A673 (cell line): ENCODE results near the gene ANKLE1. TPM values are rescaled to one million over a fixed set of nuclear protein-coding genes. Genes with fewer than 3 reads are reported as not detected.

Source experiments
- BruUV-seq: library from RNA; stranded (reverse); fragments of 400-500 nt; replicated peaks from 2 replicates; lab custom pipeline; 2021; lab: Mats Ljungman, UMichigan
- CTCF ChIA-PET: fragments of 300-600 bp; sonication (Branson Sonifier 250); formaldehyde crosslinking; loops from one replicate; lab custom pipeline; 2022; ENCODE audit warnings: antibody characterized with exemption; lab: Charles Lee
- POLR2A ChIA-PET: fragments of 300-600 bp; sonication (Branson Sonifier 250); formaldehyde crosslinking; loops from one replicate; lab custom pipeline; 2022; ENCODE audit warnings: antibody characterized with exemption; ENCODE audit not compliant: low non-redundant PET; lab: Charles Lee
- DNase-seq: peaks from one replicate; pipeline ENCODE4 v3.0.0-alpha.2; 2015; ENCODE audit warnings: low spot score
- H3K27ac ChIP-seq: fragments of 200-600 bp; sonication (generic); 2 replicates; pipeline ENCODE4 v1.5.1; 2016; ENCODE audit warnings: mixed run types, low read depth, mild to moderate bottlenecking, mixed read lengths, antibody characterized with exemption, low read length; ENCODE audit not compliant: poor library complexity, severe bottlenecking
- H3K27me3 ChIP-seq: fragments of 200-600 bp; sonication (generic); replicated peaks from 2 replicates; pipeline ENCODE4 v1.6.1; 2017; ENCODE audit warnings: mixed run types, low read depth, mild to moderate bottlenecking, mixed read lengths, antibody characterized with exemption, low read length; ENCODE audit not compliant: insufficient read depth, poor library complexity
- H3K36me3 ChIP-seq: fragments of 200-600 bp; sonication (generic); 2 replicates; pipeline ENCODE4 v1.6.1; 2016; ENCODE audit warnings: mixed run types, mild to moderate bottlenecking, mixed read lengths, antibody characterized with exemption, low read length; ENCODE audit not compliant: insufficient read depth, poor library complexity, severe bottlenecking
- H3K4me1 ChIP-seq: fragments of 200-600 bp; sonication (generic); 2 replicates; pipeline ENCODE4 v1.6.1; 2017; ENCODE audit warnings: mixed run types, mild to moderate bottlenecking, mixed read lengths, antibody characterized with exemption, low read length; ENCODE audit not compliant: insufficient read depth, poor library complexity, severe bottlenecking
- H3K4me3 ChIP-seq: fragments of 200-600 bp; sonication (generic); 2 replicates; pipeline ENCODE4 v1.5.1; 2016; ENCODE audit warnings: low read depth, mixed run types, mild to moderate bottlenecking, mixed read lengths, low read length; ENCODE audit not compliant: poor library complexity, severe bottlenecking
- H3K9me3 ChIP-seq: fragments of 200-600 bp; sonication (generic); 2 replicates; pipeline ENCODE4 v1.6.1; 2016; ENCODE audit warnings: mixed run types, low read depth, mild to moderate bottlenecking, mixed read lengths, antibody characterized with exemption, low read length; ENCODE audit not compliant: poor library complexity, severe bottlenecking
- EZH2 ChIP-seq: fragments of 200-600 bp; sonication (generic); IDR thresholded peaks from 2 replicates; pipeline ENCODE4 v1.6.1; 2017; ENCODE audit warnings: borderline replicate concordance, low read depth, mild to moderate bottlenecking, mixed read lengths, antibody characterized with exemption, low read length; ENCODE audit not compliant: poor library complexity, severe bottlenecking
- intact Hi-C: fragments of 100-400 bp; cut with micrococcal nuclease; formaldehyde crosslinking; loops from one replicate; pipeline ENCODE4 v1.10.0; 2022; ENCODE audit not compliant: unreplicated experiment
- total RNA-seq: library from RNA; stranded (reverse); gene quantifications from 2 replicates; pipeline ENCODE4 v1.2.3, GENCODE V29; 2021
- TF ChIP-seq, protein P1 (sequence below): fragments of 300-800, 200-600 bp; sonication (generic); conservative IDR thresholded peaks from 2 replicates; pipeline ENCODE4 v1.5.1; 2017; ENCODE audit warnings: low read depth, mild to moderate bottlenecking, antibody characterized with exemption, low read length, moderate library complexity, mixed read lengths

Gene ANKLE1
- total RNA-seq, 1 experiment from 2014 or later = 17.5 TPM

GRCh38 chr19:17242431-17243208 is 39.1 kb upstream of the ANKLE1 start:
- ChIA-PET CTCF (interaction anchor here (1.1 kb wide), 1 partner anchor 38 kb away, joined by 3 read pairs; no protein-coding TSS in a partner anchor), POLR2A (no interaction called here)
- no peak for DNase-seq
- intact Hi-C loops = no loop called here
- no peaks in the 10 kb centered on the region for H3K9me3 ChIP-seq
- BruUV-seq = no TSS peak
- H3K27me3 ChIP-seq = no peaks in the 10 kb centered on the region
- H3K4me1 ChIP-seq = peaks cover 12% of the 10 kb centered on the region
- no peak overlapping the region for H3K27ac ChIP-seq
- no peaks in the 10 kb centered on the region for H3K36me3 ChIP-seq
- no peak for TF ChIP-seq EZH2
- no peak overlapping the region for H3K4me3 ChIP-seq

DNA sequence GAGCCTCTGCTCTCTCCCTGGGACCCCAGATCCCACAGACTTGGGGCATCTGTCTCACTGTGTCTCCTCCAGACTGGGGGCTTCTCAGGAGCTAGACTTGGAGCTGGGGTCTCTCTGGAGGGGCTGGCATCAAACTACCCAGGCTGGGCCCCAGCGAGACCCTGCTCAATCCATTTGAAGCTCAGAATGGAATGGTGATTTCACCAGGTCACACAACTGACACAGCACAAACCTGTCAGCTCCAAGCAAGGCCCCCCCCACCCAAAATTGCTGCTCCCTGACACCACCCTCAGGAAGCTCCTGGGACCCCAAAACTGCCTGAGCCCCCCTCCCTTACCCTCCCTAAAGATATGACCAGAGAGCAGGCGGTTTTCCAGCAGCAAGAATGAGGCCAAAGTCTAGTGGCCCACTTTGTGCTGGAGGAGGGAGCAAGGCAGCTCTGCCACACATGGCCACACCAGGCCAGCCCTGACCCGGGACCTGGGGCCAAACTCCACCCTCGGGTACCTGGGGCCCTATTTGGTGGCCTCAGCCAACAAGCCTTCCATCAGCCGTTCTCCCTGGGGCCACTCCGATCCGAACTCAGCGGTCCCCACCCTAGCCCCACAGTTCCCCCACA is 38.4 kb upstream of the ANKLE1 start:
- H3K4me1 ChIP-seq = peaks cover 12% of the 10 kb centered on the region
- ChIA-PET POLR2A (no interaction called here), CTCF (interaction anchor here (1.1 kb wide), 1 partner anchor 38 kb away, joined by 3 read pairs; no protein-coding TSS in a partner anchor)
- peak overlapping the region; percentile 66 for H3K4me3 ChIP-seq
- no peak overlapping the region for H3K27ac ChIP-seq
- H3K36me3 ChIP-seq = no peaks in the 10 kb centered on the region
- BruUV-seq = no TSS peak
- H3K27me3 ChIP-seq = no peaks in the 10 kb centered on the region
- no peak for DNase-seq
- no peaks in the 10 kb centered on the region for H3K9me3 ChIP-seq
- no peak for TF ChIP-seq EZH2
- TF ChIP-seq, protein P1, sequence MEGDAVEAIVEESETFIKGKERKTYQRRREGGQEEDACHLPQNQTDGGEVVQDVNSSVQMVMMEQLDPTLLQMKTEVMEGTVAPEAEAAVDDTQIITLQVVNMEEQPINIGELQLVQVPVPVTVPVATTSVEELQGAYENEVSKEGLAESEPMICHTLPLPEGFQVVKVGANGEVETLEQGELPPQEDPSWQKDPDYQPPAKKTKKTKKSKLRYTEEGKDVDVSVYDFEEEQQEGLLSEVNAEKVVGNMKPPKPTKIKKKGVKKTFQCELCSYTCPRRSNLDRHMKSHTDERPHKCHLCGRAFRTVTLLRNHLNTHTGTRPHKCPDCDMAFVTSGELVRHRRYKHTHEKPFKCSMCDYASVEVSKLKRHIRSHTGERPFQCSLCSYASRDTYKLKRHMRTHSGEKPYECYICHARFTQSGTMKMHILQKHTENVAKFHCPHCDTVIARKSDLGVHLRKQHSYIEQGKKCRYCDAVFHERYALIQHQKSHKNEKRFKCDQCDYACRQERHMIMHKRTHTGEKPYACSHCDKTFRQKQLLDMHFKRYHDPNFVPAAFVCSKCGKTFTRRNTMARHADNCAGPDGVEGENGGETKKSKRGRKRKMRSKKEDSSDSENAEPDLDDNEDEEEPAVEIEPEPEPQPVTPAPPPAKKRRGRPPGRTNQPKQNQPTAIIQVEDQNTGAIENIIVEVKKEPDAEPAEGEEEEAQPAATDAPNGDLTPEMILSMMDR = no peak
- intact Hi-C loops = no loop called here

DNA sequence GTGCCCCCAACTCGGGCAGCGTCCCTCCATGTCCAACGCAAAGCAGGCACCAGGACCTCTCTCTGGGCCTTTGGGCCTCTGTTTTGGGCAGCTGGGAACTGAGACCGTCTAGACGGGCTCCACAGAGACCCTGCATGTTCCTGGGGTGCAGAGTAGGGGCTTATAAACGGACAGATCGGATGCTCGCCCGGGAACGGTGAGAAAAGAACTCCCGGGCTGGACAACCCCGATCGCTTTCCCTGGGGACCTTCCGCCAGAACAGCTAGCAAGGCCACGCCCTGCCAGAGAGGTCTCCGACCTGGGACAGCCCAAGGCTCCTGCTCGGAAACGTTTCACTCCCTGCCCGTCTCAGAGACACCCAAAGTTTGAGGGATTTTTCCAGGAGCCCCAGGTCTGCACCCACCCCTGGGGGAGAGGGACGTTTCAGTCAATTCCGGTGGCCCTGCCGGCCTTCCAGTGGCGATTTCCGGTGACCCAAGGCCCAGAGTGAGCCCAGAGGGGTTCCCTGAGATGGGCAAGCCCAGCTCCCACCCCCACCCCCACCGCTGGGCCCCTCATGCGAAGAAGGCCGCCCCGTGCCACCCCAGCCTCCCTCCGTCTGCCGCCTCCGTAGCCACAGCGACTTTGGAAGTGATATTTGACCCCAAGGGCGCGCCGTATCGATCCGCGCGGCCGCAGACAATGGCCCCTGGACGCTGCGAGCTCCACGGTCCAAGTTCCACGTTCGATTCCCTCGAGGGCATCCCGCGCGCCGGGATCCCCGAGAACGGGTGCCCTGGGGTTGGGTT is 37.7 kb upstream of the ANKLE1 start:
- no peak for TF ChIP-seq EZH2
- TF ChIP-seq, protein P1 = no peak
- no peaks in the 10 kb centered on the region for H3K27me3 ChIP-seq
- intact Hi-C loops = no loop called here
- ChIA-PET POLR2A (no interaction called here), CTCF (interaction anchor here (1.1 kb wide), 1 partner anchor 39 kb away, joined by 3 read pairs; no protein-coding TSS in a partner anchor)
- H3K27ac ChIP-seq = no peak overlapping the region
- H3K9me3 ChIP-seq = no peaks in the 10 kb centered on the region
- no peak for DNase-seq
- H3K4me1 ChIP-seq = peaks cover 12% of the 10 kb centered on the region
- H3K36me3 ChIP-seq = no peaks in the 10 kb centered on the region
- BruUV-seq = no TSS peak
- H3K4me3 ChIP-seq = peak overlapping the region; percentile 66
